ENCODE data around the gene BAIAP2L1. TPM values are rescaled to one million over a fixed set of nuclear protein-coding genes. Genes with fewer than 3 reads are reported as not detected.
"Not testable (repeated sequence)": the region's sequence is repeated elsewhere in the genome, so short reads cannot be mapped to it uniquely, and the experiment has no call there.

The BAIAP2L1 gene
- total RNA-seq, 4 donors from 2014 or later, result 39.8 to 59.8 (median 53.3) TPM

DNA sequence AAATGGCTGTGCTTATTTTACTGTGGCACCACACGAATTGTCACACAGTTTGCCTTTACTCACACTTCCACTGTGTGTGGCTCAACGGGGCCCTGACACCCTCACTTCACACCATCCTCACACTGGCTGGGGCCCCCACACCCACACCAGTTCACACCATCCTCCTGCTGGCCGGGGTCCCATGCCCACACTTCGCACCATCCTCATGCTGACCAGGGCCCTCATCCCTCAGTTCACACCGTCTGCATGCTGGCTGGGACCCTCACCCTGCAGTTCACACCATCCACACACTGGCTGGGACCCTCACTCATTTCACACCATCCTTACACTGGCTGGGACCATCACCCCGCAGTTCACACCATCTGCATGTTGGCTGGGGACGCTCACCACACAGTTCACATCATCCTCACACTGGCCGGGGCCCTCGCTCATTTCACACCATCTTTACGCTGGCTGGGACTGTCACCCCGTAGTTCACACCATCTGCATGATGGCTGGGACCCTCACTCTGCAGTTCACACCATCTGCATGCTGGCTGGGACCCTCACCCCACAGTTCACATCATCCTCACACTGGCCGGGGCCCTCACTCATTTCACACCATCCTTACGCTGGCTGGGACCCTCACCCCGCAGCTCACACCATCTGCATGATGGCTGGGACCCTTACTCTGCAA is 83.4 kb downstream of the BAIAP2L1 start:
- peaks cover 0 to under 1% (median 0%) of the 10 kb centered on the region in 4 donors for H3K36me3 ChIP-seq
- TF ChIP-seq POLR2AphosphoS5 (IDR thresholded peaks at IDR 0.05), result no peak
- TF ChIP-seq POLR2A (IDR thresholded peaks at IDR 0.05), result no peak
- no peak for TF ChIP-seq CTCF (IDR thresholded peaks at IDR 0.05)
- no peak for TF ChIP-seq EP300 (IDR thresholded peaks at IDR 0.05; ENCODE audit: low read depth)
- intact Hi-C loops (cut with DNase I; ENCODE audit: low total_unique reads), result no loop called here
- H3K4me3 ChIP-seq, result no peak overlapping the region
- no peak for DNase-seq
- H3K9me3 ChIP-seq, result no peaks in the 10 kb centered on the region
- in situ Hi-C loops (cut with MboI; ENCODE audit: low pct_ligation_motif_present in 1 of 4, low pct_unique_long_range_greater_than_20kb in 1 of 4, low sequenced_read_pairs in 3 of 4), result no loop called here
- 89 to 90% methylated on average over 10 to 14 of the region's 14 CpGs for WGBS, 2 donors (ENCODE audit: low coverage in 1 of 2)
- H3K27me3 ChIP-seq, result no peaks in the 10 kb centered on the region
- H3K4me1 ChIP-seq, result peaks cover 0 to under 1% (median 0%) of the 10 kb centered on the region in 4 donors
- H3K27ac ChIP-seq, result no peak overlapping the region

DNA sequence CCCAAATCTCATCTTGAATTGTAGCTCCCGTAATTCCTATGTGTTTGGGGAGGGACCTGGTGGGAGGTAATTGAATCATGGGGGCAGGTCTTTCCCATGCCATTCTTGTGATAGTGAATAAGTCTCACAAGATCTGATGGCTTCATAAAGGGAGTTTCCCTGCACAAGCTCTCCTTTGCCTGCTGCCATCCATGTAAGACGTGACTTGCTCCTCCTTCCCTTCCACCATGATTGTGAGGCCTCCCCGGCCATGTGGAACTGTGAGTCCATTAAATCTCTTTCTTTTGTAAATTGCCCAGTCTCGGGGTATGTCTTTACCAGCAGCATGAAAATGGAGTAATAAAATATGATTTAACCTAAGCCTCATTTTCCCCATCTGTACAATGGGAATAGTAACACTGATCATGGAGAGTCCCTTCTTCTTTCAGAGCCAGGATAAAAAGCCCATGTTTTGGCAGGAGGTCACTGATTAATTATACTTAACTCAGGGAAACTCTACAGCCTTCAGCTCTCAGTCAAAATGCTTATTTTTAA is 84.8 kb downstream of the BAIAP2L1 start:
- WGBS, 2 donors (ENCODE audit: low coverage in 1 of 2), result 95 to 100% methylated on average over 1 to 4 of the region's 4 CpGs
- H3K27me3 ChIP-seq; H3K9me3 ChIP-seq; intact Hi-C loops (cut with DNase I; ENCODE audit: low total_unique reads); H3K4me3 ChIP-seq; H3K27ac ChIP-seq; in situ Hi-C loops (cut with MboI; ENCODE audit: low pct_ligation_motif_present in 1 of 4, low pct_unique_long_range_greater_than_20kb in 1 of 4, low sequenced_read_pairs in 3 of 4); DNase-seq; H3K4me1 ChIP-seq; H3K36me3 ChIP-seq: not testable (repeated sequence)

DNA sequence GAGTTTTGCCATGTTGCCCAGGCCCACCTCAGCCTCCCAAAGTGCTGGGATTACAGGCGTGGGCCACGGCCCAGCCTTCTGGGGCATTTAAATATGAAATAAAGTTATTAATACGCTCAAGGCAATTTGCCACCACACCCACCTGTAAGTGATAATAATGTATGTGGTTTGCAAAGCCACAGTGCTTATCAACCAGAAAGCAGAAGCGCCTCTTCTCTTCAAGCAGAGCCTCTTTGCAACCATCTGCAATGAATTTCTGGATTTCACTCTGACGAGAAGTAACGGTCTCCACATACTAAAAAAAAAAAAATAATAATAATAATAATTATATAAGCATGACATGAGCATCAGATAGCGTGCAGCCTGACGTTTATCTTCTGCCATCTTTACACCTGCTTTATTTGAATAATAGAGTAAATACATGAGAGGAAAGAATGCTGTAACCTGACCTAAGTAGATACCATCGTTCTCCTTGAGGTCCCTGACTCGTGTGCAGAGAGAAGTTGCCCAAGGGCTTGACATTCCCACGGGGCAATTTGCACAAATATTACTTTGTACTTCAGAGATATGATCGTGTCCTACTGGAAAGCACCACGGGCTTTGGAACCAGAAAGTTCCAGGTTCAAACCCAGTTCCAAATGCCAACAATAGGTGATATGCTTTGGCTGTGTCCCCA is 85.4 kb downstream of the BAIAP2L1 start:
- no peak overlapping the region for H3K27ac ChIP-seq
- no peaks in the 10 kb centered on the region for H3K27me3 ChIP-seq
- H3K9me3 ChIP-seq, result no peaks in the 10 kb centered on the region
- no peaks in the 10 kb centered on the region for H3K4me1 ChIP-seq
- intact Hi-C loops (cut with DNase I; ENCODE audit: low total_unique reads) (no loop called here), in situ Hi-C loops (cut with MboI; ENCODE audit: low pct_ligation_motif_present in 1 of 4, low pct_unique_long_range_greater_than_20kb in 1 of 4, low sequenced_read_pairs in 3 of 4) (no loop called here)
- TF ChIP-seq CTCF (IDR thresholded peaks at IDR 0.05) (no peak), POLR2AphosphoS5 (IDR thresholded peaks at IDR 0.05) (no peak), EP300 (IDR thresholded peaks at IDR 0.05; ENCODE audit: low read depth) (no peak), POLR2A (IDR thresholded peaks at IDR 0.05) (no peak)
- DNase-seq, result no peak
- peaks cover 0 to 4% (median 0%) of the 10 kb centered on the region in 4 donors for H3K36me3 ChIP-seq
- 56 to 69% methylated on average over 11 to 13 of the region's 13 CpGs for WGBS, 2 donors (ENCODE audit: low coverage in 1 of 2)
- H3K4me3 ChIP-seq, result no peak overlapping the region

- in situ Hi-C loops (cut with MboI; ENCODE audit: low pct_ligation_motif_present in 1 of 4, low pct_unique_long_range_greater_than_20kb in 1 of 4, low sequenced_read_pairs in 3 of 4), result no loop called here
- no peak for DNase-seq
Observed at GRCh38 chr7:98314469-98314868, 86.4 kb downstream of the BAIAP2L1 start.

More at GRCh38 chr7:98314469-98314868, 86.4 kb downstream of the BAIAP2L1 start:
- no peaks in the 10 kb centered on the region for H3K9me3 ChIP-seq
- peaks cover 0 to 8% (median 0%) of the 10 kb centered on the region in 4 donors for H3K36me3 ChIP-seq
- H3K4me3 ChIP-seq, result no peak overlapping the region
- no peak overlapping the region for H3K27ac ChIP-seq
- no peaks in the 10 kb centered on the region for H3K27me3 ChIP-seq
- H3K4me1 ChIP-seq, result no peaks in the 10 kb centered on the region
- TF ChIP-seq POLR2A (IDR thresholded peaks at IDR 0.05), result no peak
- no peak for TF ChIP-seq CTCF (IDR thresholded peaks at IDR 0.05)
- WGBS, 2 donors (ENCODE audit: low coverage in 1 of 2), result 80 to 82% methylated on average over 2 to 11 of the region's 11 CpGs
- intact Hi-C loops (cut with DNase I; ENCODE audit: low total_unique reads), result no loop called here

Data from transverse colon (tissue), 4 donors.